ENCODE data around the gene SEC14L5. TPM values are rescaled to one million over a fixed set of nuclear protein-coding genes. Genes with fewer than 3 reads are reported as not detected.
"Not testable (repeated sequence)": the region's sequence is repeated elsewhere in the genome, so short reads cannot be mapped to it uniquely, and the experiment has no call there.

Gene SEC14L5
- total and polyA plus RNA-seq, 5 donors: 0.57 to 3.8 (median 1.4) TPM

- H3K4me3 ChIP-seq (ENCODE audit: low read length): no peak overlapping the region
- WGBS: 88% methylated on average over 1 of the region's 1 CpG
- H3K4me1 ChIP-seq (ENCODE audit: control insufficient read depth, insufficient read depth, low read length): no peaks in the 10 kb centered on the region
- intact Hi-C loops (cut with DNase I): loop anchor here in 1 of 4 donors (10.0 kb wide), 2 partner anchors 150 to 260 kb away; partner anchors contain the start of genes NUDT16L1 and ROGDI
- DNase-seq: no peak
- no peaks in the 10 kb centered on the region for H3K9me3 ChIP-seq (ENCODE audit: control insufficient read depth, low read length)
- no peak overlapping the region for H3K27ac ChIP-seq (ENCODE audit: low read length)
- no peaks in the 10 kb centered on the region for H3K27me3 ChIP-seq (ENCODE audit: control insufficient read depth, insufficient read depth)
- ATAC-seq: no peak
Measured at GRCh38 chr16:4954714-4955113, 3.4 kb upstream of the SEC14L5 start.

- H3K9me3 ChIP-seq (ENCODE audit: control insufficient read depth, low read length): no peaks in the 10 kb centered on the region
- DNase-seq (no peak), ATAC-seq (no peak)
- no peaks in the 10 kb centered on the region for H3K4me1 ChIP-seq (ENCODE audit: control insufficient read depth, insufficient read depth, low read length)
- no peaks in the 10 kb centered on the region for H3K27me3 ChIP-seq (ENCODE audit: control insufficient read depth, insufficient read depth)
- WGBS: 22% methylated on average over 10 of the region's 10 CpGs
- H3K27ac ChIP-seq (ENCODE audit: low read length): no peak overlapping the region
- intact Hi-C loops (cut with DNase I): loop anchor here in 1 of 4 donors (10.0 kb wide), 2 partner anchors 153 to 263 kb away; partner anchors contain the start of genes NUDT16L1 and ROGDI
- H3K4me3 ChIP-seq (ENCODE audit: low read length): peak overlapping the region; percentile 55
Measured at GRCh38 chr16:4957420-4957719, 760 bp upstream of the SEC14L5 start.

- Histone ChIP-seq H3K27ac (ENCODE audit: low read length) (no peak overlapping the region), H3K4me1 (ENCODE audit: control insufficient read depth, insufficient read depth, low read length) (no peaks in the 10 kb centered on the region), H3K4me3 (ENCODE audit: low read length) (peak overlapping the region; percentile 18), H3K27me3 (ENCODE audit: control insufficient read depth, insufficient read depth) (no peaks in the 10 kb centered on the region), H3K9me3 (ENCODE audit: control insufficient read depth, low read length) (no peaks in the 10 kb centered on the region)
- intact Hi-C loops (cut with DNase I): loop anchor here in 1 of 4 donors (10.0 kb wide), 2 partner anchors 154 to 264 kb away; partner anchors contain the start of genes NUDT16L1 and ROGDI
- WGBS: 42% methylated on average over 29 of the region's 29 CpGs
- no peak for DNase-seq
- ATAC-seq: no peak
Measured at GRCh38 chr16:4958510-4959438, 644 bp downstream of the SEC14L5 start.

- H3K27ac ChIP-seq (ENCODE audit: low read length): no peak overlapping the region
- H3K4me3 ChIP-seq (ENCODE audit: low read length): no peak overlapping the region
- no peaks in the 10 kb centered on the region for H3K27me3 ChIP-seq (ENCODE audit: control insufficient read depth, insufficient read depth)
- ATAC-seq (no peak), DNase-seq (no peak)
- 72% methylated on average over 6 of the region's 6 CpGs for WGBS
- no peaks in the 10 kb centered on the region for H3K9me3 ChIP-seq (ENCODE audit: control insufficient read depth, low read length)
- intact Hi-C loops (cut with DNase I): loop anchor here in 1 of 4 donors (5.0 kb wide), 1 partner anchor 67 kb away; no protein-coding TSS in a partner anchor
- no peaks in the 10 kb centered on the region for H3K4me1 ChIP-seq (ENCODE audit: control insufficient read depth, insufficient read depth, low read length)
Measured at GRCh38 chr16:4960579-4960978, 2.4 kb downstream of the SEC14L5 start.

- intact Hi-C loops (cut with DNase I): loop anchor here in 1 of 4 donors (5.0 kb wide), 1 partner anchor 65 kb away; no protein-coding TSS in a partner anchor
- Histone ChIP-seq H3K4me3 (ENCODE audit: low read length) (no peak overlapping the region), H3K27ac (ENCODE audit: low read length) (no peak overlapping the region), H3K9me3 (ENCODE audit: control insufficient read depth, low read length) (no peaks in the 10 kb centered on the region), H3K27me3 (ENCODE audit: control insufficient read depth, insufficient read depth) (no peaks in the 10 kb centered on the region), H3K4me1 (ENCODE audit: control insufficient read depth, insufficient read depth, low read length) (no peaks in the 10 kb centered on the region)
- WGBS: 61% methylated on average over 7 of the region's 7 CpGs
- ATAC-seq (no peak), DNase-seq (no peak)
Measured at GRCh38 chr16:4962716-4963115, 4.6 kb downstream of the SEC14L5 start.

- 74% methylated on average over 7 of the region's 7 CpGs for WGBS
- not testable (repeated sequence) for H3K9me3 ChIP-seq (ENCODE audit: control insufficient read depth, low read length)
Measured at GRCh38 chr16:4963527-4963926, 5.4 kb downstream of the SEC14L5 start.

DNA sequence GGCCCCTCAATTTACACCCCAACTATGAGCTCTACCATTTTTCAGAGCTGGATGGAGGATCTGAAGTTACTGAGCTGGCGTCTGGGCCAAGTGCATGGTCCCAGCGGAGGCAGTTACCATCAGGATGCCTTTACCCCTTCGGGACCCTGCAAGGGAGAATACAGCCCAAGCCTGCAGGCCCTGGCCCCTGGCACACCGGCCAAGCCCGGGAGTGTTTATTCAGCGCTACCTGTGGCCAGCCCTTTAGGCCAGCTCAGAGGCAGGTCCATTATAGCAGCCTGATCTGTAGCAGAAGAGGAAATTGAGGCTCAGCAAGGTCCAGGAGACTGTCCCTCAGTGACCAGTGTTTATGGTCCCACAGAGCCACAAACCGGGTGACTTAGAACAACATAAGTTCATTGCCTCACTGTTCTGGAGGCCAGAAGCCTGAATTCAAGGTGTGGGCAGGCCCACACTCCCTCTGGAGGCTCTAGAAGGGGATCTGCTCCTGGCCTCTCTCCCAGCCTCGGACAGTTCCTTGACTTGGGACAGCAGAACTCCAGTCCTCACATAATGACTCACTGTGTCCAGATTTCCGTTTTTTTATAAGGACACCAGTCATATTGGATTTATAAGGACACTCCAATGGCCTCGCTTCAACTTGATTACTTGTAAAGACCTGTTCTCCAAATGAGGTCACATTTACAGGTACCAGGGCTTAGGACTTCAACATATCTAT is 8.8 kb downstream of the SEC14L5 start:
- WGBS: 74% methylated on average over 10 of the region's 10 CpGs
- Histone ChIP-seq H3K4me1 (ENCODE audit: control insufficient read depth, insufficient read depth, low read length) (no peaks in the 10 kb centered on the region), H3K27ac (ENCODE audit: low read length) (no peak overlapping the region), H3K9me3 (ENCODE audit: control insufficient read depth, low read length) (no peaks in the 10 kb centered on the region), H3K27me3 (ENCODE audit: control insufficient read depth, insufficient read depth) (no peaks in the 10 kb centered on the region), H3K4me3 (ENCODE audit: low read length) (no peak overlapping the region)
- intact Hi-C loops (cut with DNase I): no loop called here
- ATAC-seq (no peak), DNase-seq (no peak)

More at GRCh38 chr16:4963527-4963926, 5.4 kb downstream of the SEC14L5 start:
- H3K27me3 ChIP-seq (ENCODE audit: control insufficient read depth, insufficient read depth); ATAC-seq; H3K4me3 ChIP-seq (ENCODE audit: low read length); H3K4me1 ChIP-seq (ENCODE audit: control insufficient read depth, insufficient read depth, low read length); H3K27ac ChIP-seq (ENCODE audit: low read length); DNase-seq: not testable (repeated sequence)
- intact Hi-C loops (cut with DNase I): loop anchor here in 1 of 4 donors (5.0 kb wide), 1 partner anchor 64 kb away; no protein-coding TSS in a partner anchor

- H3K4me3 ChIP-seq (ENCODE audit: low read length); H3K27me3 ChIP-seq (ENCODE audit: control insufficient read depth, insufficient read depth); H3K4me1 ChIP-seq (ENCODE audit: control insufficient read depth, insufficient read depth, low read length); H3K9me3 ChIP-seq (ENCODE audit: control insufficient read depth, low read length); ATAC-seq; intact Hi-C loops (cut with DNase I); H3K27ac ChIP-seq (ENCODE audit: low read length); DNase-seq: not testable (repeated sequence)
- 92% methylated on average over 12 of the region's 12 CpGs for WGBS
Measured at GRCh38 chr16:4968278-4968677, 10.1 kb downstream of the SEC14L5 start.

GRCh38 chr16:4968879-4969483 is 10.9 kb downstream of the SEC14L5 start:
- H3K4me1 ChIP-seq (ENCODE audit: control insufficient read depth, insufficient read depth, low read length): no peaks in the 10 kb centered on the region
- WGBS: 62% methylated on average over 13 of the region's 13 CpGs
- no peaks in the 10 kb centered on the region for H3K9me3 ChIP-seq (ENCODE audit: control insufficient read depth, low read length)
- no peak overlapping the region for H3K27ac ChIP-seq (ENCODE audit: low read length)
- intact Hi-C loops (cut with DNase I): no loop called here
- H3K4me3 ChIP-seq (ENCODE audit: low read length): no peak overlapping the region
- H3K27me3 ChIP-seq (ENCODE audit: control insufficient read depth, insufficient read depth): no peaks in the 10 kb centered on the region
- no peak for ATAC-seq
- DNase-seq: no peak

- no peaks in the 10 kb centered on the region for H3K27me3 ChIP-seq (ENCODE audit: control insufficient read depth, insufficient read depth)
- DNase-seq (no peak), ATAC-seq (no peak)
- H3K4me1 ChIP-seq (ENCODE audit: control insufficient read depth, insufficient read depth, low read length): no peaks in the 10 kb centered on the region
- H3K27ac ChIP-seq (ENCODE audit: low read length): no peak overlapping the region
- H3K9me3 ChIP-seq (ENCODE audit: control insufficient read depth, low read length): no peaks in the 10 kb centered on the region
- 57% methylated on average over 3 of the region's 3 CpGs for WGBS
- H3K4me3 ChIP-seq (ENCODE audit: low read length): no peak overlapping the region
- intact Hi-C loops (cut with DNase I): no loop called here
Measured at GRCh38 chr16:4970010-4970409, 11.9 kb downstream of the SEC14L5 start.
